Fibroblast of peridontal ligament (primary cell): Measurements from ENCODE around the gene DPF1.
A peak's percentile ranks its signal among the peaks of the same experiment; 100 is the strongest.
"Not testable (repeated sequence)": the region's sequence is repeated elsewhere in the genome, so short reads cannot be mapped to it uniquely, and the experiment has no call there.

Experiments
- DNase-seq: peaks from one replicate; pipeline ENCODE4 v3.0.0-alpha.2; 2010; ENCODE audit errors: extremely low read depth

Gene DPF1

DNA sequence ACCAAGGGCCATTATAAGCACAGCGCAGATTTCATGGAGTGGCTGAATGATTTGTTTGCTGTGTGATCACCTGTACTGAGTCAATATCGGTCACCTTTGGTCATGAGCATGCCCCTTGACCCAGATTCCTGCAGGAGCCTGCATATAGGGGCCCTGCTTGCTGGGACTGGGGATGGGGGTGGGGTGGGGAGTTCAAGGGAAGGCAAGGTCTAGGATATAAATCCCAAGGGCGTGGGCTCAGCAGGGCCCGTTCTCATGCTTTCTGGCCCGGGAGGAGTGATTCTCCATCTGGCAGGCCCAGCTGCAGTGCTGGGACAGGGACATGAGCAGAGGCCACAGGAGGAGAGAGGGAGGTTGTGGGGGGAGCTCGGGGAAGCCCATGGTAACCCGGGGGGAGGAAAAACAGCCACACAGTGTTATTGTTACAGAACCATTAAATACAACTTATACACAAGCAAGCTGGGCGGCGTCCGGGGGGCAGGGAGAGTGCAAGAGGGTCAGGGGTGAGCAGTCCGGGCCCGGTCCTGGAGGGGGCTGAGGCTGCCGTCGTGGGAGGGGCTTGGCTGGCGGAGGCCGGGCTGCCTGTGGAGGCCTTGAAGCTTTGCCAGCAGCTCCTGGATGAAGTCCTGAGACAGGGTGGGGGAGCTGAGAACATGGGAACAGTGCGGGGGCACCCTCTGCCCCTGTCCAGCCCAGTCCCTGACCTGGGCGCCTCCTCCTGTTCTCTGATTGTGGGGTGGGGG is 27.0 kb upstream of the DPF1 start:
- peak; percentile 3 for DNase-seq

DNA sequence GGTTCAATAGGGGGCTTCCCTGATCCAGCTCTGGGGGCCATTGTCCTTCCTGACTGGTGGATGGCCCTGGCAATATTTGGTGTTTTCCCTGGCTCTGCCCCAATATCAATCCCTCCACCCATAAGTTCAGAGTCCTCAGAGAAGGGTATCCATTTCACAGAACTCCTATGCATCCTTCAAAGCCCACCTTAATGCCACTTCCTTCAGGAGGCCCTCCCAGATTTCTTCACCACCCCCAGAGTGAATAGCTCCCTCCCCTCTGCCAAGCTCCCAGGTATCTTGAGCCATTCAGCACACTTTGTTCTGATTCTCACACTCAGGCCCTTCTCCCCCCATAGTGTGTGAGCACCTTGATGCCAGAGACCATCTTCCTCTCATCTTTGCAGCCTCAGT is 26.4 kb upstream of the DPF1 start:
- no peak for DNase-seq

DNA sequence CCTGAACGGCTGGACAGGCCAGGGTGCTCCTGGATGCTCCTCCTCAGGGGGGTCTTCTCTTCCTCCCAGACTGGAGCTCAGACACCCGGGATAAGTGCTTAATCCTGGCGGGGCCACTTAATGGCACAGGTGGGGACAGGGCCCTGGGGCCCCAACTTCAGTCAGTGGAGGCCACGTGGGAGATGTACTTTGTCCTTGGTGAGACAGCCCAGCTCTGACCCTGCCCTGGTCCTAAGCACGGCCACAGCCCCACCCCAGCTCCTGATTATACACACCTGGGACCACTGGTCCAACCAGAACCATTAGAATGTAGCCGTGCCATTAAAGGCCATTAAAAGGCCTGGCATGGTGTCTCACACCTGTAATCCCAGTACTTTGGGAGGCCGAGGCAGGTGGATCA is 24.4 kb upstream of the DPF1 start:
- no peak for DNase-seq

DNA sequence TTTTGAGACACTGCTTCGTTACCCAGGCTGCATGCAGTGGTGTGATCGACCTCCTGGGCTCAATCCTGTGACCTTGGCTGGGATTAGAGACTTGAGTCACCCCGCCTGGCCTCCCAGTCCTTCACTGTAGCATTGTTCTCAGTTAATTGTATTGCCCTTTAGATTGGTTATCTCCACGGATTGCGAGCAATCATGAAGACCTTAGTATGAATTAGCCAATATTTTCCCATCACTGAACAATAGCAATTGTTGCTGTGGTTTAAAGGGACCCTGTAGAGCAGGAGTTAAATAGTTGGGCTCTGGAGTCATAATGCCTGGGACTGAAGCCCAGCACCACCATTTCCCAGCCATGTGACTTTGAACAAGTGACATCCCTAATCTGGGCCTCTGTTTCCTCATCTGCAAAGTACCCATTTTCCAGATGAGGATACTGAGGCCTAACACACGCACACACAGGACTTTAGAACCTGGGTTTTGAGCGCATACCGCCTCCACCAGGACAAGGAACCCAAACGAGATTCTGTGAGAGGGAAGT is 23.8 kb upstream of the DPF1 start:
- DNase-seq: peak; percentile 42

DNA sequence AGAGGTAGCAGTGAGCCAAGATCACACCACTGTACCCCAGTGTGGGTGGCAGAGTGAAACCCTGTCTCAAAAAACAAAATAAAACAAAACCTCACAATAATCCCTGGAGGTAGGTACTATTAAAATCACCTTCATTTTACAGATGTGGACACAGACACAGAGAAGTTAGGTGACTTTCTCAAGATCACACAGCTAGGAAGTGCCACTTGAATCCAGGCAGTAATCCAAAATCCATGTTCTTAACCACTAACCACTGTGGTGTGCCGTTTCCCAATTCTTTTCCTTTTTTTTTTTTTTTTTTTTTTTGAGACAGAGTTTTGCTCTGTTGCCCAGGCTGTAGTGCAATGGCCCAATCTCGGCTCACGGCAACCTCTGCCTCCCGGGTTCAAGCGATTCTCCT is 23.1 kb upstream of the DPF1 start:
- peak; percentile 38 for DNase-seq

DNA sequence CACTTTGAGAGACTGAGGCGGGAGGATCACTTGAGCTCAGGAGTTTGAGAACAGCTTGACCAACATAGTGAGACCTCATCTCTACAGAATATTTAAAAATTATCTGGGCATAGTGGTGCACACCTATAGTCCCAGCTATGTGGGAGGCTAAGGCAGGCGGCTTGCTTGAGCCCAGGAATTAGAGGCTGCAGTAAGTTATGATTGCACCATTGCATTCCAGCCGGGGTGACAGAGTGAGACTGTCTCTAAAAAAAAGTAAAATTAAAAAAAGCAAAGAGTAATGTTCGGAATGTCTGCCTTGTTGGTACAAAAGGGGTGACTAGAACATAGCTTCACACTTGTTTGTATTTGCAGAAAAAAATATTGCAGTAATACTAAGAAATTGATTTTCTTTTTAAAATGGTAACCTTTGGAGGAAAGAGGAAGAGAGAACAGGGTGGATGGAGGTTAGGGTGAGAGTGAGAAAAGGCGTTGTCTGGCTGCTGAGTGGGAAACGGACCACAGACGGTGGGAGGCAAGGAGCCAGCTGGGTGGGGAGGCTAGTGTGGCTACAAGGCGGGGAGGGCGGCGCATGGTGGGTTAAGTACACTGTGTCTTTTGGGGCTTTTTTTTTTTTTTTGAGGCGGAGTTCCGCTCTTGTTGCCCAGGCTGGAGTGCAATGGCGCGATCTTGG is 21.9 kb upstream of the DPF1 start:
- no peak for DNase-seq

DNA sequence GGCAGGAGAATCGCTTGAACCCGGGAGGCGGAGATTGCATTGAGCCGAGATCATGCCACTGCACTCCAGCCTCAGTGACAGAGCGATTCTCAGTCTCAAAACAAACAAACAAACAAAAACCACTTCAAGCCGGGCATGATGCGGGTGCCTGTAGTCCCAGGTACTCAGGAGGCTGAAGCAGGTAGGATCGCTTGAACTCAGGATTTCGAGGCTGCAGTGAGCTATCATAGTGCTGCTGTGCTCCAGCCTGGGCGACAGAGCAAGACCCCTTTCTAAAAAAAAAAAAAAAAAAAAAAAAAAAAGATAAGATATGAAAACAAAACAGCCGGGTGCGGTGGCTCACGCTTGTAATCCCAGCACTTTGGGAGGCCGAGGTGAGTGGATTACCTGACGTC is 19.3 kb upstream of the DPF1 start:
- no peak for DNase-seq

DNA sequence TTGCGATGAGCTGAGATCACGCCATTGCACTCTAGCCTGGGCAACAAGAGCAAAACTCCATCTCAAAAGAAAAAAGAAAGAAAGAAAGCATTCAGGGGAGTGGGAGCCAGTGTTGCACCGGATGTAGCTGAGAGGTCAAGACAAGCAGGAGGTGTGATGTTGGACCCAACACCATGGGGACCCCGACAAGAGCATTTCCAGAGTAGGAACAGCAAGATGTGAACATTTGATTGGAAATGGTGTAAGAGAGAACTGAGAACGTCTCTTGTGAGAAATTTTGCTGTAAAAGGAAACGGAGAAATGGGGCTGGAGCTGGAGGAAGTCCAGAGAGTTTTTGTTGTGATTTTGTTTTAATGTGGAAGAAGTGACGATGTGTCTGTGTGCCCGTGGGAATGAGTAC is 15.8 kb upstream of the DPF1 start:
- DNase-seq: no peak

DNA sequence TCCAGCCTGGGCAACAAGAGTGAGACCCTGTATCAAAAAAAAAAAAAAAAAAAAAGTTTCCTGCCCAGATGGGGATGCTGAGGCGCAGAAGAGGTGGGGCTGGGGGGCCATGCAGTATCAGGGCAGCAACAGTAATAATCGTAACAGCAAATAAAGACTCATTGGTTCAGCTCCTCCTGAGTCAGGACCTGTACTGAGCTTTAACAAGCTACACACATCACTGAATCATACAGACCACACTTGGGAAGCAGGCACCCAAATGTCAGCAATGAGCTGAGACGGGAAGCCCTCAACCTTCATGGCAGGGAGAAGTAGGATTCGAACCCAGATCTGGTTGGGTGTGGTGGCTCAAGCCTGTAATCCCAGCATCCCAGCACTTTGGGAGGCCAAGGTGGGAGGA is 10.6 kb upstream of the DPF1 start:
- no peak for DNase-seq

DNA sequence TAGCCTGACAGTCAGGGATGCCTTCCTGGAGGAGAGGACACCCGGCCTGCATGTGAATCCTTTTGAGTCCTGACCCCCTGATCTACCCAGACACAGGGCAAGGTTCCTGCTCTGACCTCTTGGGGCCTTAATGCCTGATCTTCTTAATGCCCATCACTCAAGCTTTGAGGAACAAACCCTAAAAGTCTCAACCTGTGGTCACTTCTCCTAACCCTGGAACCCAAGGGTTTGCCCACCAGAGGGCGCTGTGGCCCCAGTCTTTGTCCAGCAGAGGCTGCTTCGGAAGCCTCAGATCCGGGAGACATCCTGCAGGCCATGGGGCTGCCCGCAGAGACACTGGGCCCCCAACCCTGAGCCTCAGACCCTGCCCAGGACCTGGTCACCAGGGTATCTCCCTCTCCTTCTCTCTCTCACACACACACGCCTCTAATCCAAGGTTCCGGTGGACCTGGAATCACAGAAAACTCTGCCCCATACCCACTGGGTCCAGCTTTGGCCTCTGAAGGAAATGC is 9.8 kb upstream of the DPF1 start:
- DNase-seq: peak; percentile 70

DNA sequence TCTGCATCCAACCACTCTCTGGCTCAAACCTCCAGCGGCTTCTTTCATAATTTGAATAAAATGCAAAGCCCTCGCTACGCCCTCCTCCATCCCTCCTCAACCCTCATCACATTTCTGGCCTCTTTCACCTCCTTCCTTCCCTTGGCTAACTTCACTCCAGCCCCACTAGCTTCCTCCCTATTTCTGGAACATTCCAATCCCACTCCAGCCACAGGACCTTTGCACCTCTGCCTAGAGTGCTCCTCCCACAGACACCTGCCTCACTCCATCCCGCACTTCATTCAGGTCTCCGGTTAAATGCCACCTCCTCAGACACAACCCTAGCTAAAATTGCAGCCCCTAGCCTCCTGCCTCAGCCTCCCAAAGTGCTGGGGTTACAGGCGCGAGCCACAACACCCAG is 7.9 kb upstream of the DPF1 start:
- no peak for DNase-seq

DNA sequence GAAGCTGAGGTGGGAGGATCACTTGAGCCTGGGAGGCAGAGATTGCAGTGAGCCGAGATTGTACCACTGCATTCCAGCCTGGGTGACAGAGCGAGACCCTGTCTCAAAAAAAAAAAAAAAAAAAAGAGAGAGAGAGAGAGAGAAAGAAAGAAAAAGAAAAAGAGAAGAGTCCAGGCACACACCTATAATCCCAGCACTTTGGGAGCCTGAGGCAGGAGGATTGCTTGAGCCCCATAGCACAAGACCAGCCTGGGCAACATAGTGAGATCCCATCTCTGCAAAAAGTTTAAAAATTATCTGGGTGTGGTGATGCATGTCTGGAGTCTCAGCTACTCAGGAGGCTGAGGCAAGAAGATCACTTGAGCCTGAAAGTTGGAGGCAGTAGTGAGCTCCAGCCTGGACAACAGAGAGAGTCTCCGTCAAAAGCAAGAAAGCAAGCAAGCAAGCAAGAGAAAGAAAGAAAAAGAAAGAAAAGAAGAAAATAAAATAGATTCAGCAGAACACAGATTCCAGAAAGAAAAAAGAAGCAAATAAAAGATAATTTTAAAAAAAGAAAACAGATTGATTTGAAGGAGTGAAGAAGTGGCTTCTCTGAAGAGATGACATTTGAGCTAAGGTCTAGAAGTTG is 6.6 kb upstream of the DPF1 start:
- DNase-seq: not testable (repeated sequence)

DNA sequence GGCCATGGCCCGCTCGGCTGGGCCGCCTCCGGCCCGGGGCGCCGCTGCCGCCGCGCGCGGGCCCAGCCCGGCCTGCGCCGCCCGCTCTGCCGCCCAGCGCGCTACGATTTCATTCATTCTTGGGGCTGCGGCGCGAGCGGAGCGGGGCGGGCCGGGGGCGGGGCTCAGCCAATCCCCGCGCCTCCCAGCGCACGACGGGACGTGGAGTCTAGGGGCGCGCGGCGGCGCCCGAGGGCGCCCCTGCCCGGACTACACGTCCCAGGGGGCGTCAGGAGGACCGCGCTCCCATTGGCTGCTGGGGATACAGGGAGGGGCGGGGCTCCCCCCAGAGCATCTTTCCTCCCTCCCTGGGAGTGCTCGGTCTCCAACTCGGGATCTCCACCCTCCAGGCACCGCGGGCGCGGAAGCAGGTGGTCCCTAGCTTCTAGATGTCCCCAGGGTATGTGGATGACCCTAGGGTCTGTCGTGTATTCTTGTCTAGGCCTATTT is 5.6 kb upstream of the DPF1 start:
- peak; percentile 70 for DNase-seq

DNA sequence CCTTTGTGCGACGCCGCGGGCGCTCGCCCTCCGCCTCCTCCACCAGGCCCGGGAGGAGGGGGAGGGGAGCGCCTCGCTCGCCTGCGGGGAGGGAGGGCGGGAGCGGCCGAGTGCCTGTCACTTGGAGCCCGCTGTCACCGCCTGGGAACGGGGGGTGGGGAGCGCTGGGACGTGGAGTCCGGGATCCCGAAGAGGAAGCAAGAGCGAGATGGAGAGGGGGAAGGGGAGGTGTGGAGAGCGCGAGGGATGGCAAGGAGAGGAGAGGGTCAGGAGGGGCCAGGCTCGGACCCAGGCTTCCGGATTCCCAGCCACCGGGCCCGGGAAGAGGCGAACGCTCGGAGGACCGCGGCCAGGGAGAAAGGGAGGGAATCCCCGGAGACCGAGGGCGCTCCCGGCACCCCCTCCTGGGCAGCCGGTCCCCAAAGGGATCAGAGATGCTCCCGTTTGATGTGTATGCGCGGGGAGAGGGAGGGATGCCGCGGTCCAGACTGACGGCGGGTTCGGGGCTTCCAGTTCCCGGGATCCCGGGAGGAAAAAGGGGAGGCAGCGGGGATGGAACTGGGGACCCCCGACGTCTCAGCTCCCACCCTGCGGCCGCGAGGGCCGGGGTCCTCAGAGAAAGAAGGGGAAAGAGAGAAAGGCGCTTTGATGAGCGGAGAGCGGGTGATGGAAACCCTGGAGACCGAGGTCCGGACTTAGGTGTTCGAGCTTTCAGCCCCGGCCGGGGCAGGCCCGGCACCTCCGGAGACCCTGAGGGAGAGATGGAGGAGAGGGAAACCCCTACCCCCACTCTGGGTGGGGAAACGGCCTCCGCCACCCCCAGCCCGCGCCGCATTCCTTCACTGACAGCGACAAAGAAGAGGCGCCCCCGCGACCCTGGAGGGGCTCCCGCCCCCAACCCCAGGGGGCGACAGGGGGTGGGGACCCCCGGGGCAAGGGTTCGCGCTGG is 4.7 kb upstream of the DPF1 start:
- no peak for DNase-seq

DNA sequence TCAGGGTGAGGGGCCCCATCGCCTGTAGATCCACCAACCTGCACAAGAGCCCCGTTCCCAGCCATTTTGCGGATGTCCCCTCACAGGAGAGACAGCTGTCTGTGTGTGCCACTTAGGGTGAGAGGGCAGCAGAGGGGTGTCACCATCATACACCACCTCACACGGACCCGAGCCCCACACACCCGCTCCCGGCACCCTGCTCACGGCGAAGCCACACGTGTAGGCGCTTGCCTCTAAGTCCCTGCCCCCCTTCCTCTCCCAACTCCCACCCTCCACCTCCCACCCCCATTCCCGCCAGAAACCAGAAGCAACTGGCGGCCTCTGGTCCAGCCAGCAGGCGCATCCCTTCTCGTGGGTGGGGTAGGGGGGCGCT is 4.0 kb upstream of the DPF1 start:
- no peak for DNase-seq

DNA sequence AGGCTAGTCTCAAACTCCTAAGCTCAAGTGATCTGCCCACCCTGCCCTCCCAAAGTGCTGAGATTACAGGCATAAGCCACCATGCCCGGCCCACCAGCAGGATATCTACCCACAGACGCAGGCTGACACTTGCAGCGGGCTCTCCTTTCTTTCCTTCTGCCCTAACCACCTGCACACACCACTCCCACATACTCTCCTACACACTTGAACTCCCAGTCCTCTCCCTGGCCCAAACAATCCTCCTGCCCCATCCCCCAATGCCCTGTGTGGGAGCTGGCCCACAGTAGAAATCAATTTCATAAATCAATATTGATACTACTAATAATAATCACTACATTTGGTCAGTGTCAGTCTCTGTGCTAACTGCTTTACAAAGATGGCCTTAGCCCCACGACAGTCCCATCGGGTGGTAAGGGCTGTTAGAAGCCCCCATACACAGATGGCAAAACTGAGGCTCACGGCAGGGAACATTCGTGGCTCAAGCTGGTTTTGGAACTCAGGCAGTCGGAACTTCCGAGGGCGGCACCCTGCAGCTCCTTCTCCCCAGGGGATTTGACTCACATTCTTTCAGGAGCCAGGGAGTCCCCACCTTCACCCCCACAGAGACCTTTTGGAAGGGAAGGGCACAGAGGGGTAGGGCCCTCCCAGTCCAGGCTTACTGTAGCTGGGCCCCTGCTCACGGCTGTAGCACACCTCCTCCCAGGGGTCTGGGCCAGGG is 3.4 kb upstream of the DPF1 start:
- DNase-seq: no peak

DNA sequence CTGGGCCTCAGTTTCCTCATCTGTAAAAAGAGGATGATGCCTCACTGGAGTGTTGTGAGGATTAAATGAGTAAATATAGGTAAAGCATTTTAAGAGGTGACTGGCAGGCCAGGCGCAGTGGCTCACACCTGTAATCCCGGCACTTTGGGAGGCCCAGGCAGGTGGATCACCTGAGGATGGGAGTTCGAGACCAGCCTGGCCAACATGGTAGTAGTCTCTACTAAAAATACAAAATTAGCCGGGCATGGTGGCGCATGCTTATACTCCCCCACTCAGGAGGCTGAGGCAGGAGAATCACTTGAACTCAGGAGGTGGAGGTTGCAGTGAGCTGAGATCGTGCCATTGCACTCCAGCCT is 819 bp upstream of the DPF1 start:
- DNase-seq: not testable (repeated sequence)

DNA sequence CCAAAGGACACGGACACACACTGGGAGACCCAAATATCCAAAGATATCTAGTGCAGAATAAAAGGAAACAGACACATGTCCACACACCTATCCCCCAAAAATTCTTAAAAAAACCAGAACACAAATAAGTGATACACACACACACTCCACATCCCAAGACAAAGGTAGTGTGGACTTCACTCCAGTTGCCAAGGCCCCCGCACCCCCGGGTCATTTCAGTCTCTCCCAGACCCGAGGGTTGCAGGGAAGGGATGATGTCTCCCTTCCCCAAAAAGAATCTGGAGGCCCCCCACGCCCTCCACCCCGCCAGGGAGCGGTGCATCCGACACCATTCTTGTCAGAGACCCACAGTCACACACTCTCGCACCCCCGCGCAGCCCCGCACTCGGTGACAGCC is 407 bp downstream of the DPF1 start:
- DNase-seq: no peak

DNA sequence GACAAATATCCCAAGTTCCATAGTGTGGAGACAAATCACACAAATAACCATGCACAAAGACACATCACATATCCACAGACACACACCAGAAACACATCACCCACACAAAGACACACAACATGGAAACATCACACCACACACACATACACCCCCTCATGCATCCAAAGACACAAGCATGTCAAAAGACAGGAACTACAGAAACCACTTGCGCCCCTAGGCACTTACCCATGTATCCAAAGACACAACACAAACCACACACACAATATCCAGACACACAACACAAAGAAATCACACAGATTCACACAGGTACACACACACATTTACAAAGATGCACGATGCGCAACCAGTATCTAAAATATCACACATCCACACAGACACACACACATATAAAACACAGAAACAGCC is 901 bp downstream of the DPF1 start:
- DNase-seq: no peak

DNA sequence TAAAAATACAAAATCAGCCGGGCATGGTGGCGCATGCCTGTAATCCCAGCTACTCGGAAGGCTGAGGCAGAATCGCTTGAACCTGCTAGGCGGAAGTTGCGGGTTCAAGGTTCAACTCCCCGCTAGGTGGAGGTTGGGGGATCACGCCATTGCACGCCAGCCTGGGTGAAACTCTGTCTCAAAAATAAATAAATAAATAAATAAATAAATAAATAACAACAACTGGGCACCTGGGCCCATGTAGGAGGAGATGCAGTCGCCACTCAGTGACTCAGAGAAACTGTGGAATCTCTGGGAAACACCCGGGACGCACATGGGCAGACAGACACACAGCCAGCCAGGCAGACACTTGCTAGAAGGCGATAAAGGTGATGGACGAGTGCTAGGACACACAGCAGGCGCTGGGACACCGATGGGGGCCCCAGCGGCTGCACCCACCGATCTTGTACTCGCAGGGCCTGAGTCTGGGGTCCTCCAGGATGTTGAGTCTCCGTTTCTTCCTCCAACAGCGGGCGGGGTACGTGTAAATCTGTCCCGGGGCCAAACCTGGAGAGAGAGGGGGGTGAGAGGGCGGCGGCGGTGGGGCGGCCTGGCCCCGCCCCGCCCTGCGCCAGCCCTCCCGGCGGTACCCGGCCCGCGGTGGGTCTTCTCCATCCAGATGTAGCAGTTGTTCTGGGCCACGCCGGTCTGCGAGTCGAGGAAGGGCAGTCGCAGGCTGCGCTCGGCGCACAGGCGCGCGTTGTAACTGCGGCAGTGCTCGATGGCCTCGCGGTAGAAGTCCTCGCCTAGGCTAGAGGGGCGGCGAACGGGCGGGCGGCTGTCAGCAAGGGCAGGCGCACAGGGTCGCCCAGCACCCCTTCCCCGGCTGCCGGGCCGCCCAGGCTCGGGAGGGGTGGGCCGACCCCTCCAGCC is 1.8 kb downstream of the DPF1 start:
- DNase-seq: no peak
